ENCODE data around the gene KIAA1671.

The KIAA1671 gene

GRCh38 chr22:25048659-25049647 lies 96.4 kb downstream of the KIAA1671 start:
- peak; percentile 81 for DNase-seq

GRCh38 chr22:25049770-25050169 lies 97.3 kb downstream of the KIAA1671 start:
- no peak for DNase-seq

- no peak for DNase-seq
Measured at GRCh38 chr22:25050566-25050965, 98.0 kb downstream of the KIAA1671 start.

- no peak for DNase-seq
Measured at GRCh38 chr22:25051073-25051472, 98.6 kb downstream of the KIAA1671 start.

- no peak for DNase-seq
Measured at GRCh38 chr22:25051983-25052710, 99.6 kb downstream of the KIAA1671 start.

GRCh38 chr22:25053153-25053805 lies 100.8 kb downstream of the KIAA1671 start:
- no peak for DNase-seq

- peak; percentile 92 for DNase-seq
Measured at GRCh38 chr22:25054943-25055511, 102.5 kb downstream of the KIAA1671 start.

GRCh38 chr22:25057013-25057881 lies 104.7 kb downstream of the KIAA1671 start:
- DNase-seq, result peak; percentile 85

- no peak for DNase-seq
Measured at GRCh38 chr22:25059438-25059837, 106.9 kb downstream of the KIAA1671 start.

- DNase-seq, result peak; percentile 68
Measured at GRCh38 chr22:25060522-25061071, 108.1 kb downstream of the KIAA1671 start.

- DNase-seq, result no peak
Measured at GRCh38 chr22:25061134-25061533, 108.6 kb downstream of the KIAA1671 start.

- no peak for DNase-seq
Measured at GRCh38 chr22:25061605-25062376, 109.3 kb downstream of the KIAA1671 start.

- peak; percentile 66 for DNase-seq
Measured at GRCh38 chr22:25062386-25063085, 110.0 kb downstream of the KIAA1671 start.

GRCh38 chr22:25064894-25065560 lies 112.5 kb downstream of the KIAA1671 start:
- no peak for DNase-seq

- DNase-seq, result no peak
Measured at GRCh38 chr22:25066861-25067435, 114.4 kb downstream of the KIAA1671 start.

- DNase-seq, result peak; percentile 93
Measured at GRCh38 chr22:25067851-25068421, 115.4 kb downstream of the KIAA1671 start.

GRCh38 chr22:25068707-25069106 lies 116.2 kb downstream of the KIAA1671 start:
- peak; percentile 72 for DNase-seq

- DNase-seq, result no peak
Measured at GRCh38 chr22:25069426-25069757, 116.9 kb downstream of the KIAA1671 start.

All from activated CD4-positive, alpha-beta T cell treated with anti-CD3 and anti-CD28 coated beads, Interleukin-2, amount 50 U/mL, for 16 hours (primary cell).